Stimulated activated CD4-positive, alpha-beta T cell treated with anti-CD3 and anti-CD28 coated beads, Interleukin-1b, Interleukin-23, amount 100 ng/mL, for 24 hours (primary cell): ENCODE results near the gene GFAP.

Source experiments
- DNase-seq, 4 experiments: peaks; one replicate each; pipeline ENCODE4 v3.0.0-alpha.2; 2020; ENCODE audit warnings: low read depth in 4 of 4, low spot score in 1 of 4

Gene GFAP

DNA sequence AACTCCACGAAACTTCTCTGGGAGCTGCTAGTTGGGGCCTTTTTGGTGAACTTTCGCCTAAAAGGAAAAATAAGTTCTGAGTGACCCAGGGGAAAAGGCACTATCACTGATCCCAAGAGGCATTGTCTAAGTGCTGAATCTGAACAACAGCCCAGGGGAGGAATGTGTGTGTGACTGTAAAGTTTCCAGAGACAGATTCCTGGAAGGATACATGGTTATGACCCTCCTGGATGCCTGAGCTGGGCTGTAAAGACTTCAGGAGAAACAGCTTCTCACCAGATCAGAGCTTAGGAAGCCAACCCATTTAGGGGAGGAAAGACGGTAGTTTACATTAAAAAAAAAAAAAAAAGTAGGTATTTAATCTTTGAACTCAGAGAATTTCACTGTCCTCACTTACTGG is 47.5 kb downstream of the GFAP start:
- no peak for DNase-seq

- no peak for DNase-seq
These were observed 49.4 kb downstream of the GFAP start for GRCh38 chr17:44865931-44866330.

DNA sequence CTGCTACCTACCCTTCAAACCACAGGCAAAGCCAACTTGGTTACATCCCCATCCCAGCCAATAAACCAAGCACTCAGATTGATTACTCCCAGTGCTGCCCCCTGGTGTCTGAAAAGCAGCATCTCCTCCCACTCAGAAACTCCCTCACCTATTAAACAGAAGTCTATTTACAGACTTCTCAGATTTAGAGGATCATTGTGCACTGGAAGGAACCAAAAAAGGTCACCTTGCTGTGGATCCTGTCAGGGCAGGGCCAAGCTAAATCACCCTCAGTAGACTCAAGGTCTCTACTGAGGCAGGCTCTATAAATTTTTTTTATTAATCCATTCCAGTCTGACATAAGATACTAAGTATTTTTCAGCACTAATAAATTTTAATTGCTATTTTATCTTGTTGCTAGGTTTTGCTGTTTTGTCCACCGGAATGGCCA is 50.1 kb downstream of the GFAP start:
- DNase-seq = peak; percentile 33 to 67 (median 56)

- DNase-seq = no peak
These were observed 50.5 kb downstream of the GFAP start for GRCh38 chr17:44864831-44865230.

GRCh38 chr17:44863061-44863918 is 52.0 kb downstream of the GFAP start:
- DNase-seq = no peak

- no peak for DNase-seq
These were observed 52.9 kb downstream of the GFAP start for GRCh38 chr17:44862278-44862914.

DNA sequence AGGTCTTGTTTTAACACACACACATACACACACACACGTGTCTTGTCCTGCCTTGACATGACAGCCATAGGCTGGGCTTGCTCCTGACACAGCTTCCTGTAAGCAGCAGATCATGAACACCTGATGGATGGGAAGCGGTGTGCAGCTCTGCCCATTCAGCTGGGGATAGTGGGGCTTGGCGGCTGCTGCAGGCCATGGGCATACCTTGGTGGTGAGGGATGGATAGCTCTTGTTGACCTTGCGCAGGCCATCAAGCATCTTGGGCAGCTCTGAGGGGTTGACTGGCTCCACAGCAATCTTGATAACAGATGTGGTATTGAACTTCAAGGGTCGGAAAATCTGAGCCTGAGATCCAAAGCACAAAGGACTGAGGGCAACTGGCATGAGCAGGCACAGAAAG is 55.6 kb downstream of the GFAP start:
- DNase-seq = no peak

- no peak for DNase-seq
These were observed 61.1 kb downstream of the GFAP start for GRCh38 chr17:44854192-44854591.
